Activated naive CD4-positive, alpha-beta T cell treated with anti-CD3 and anti-CD28 coated beads, Interleukin-2, amount 50 U/mL, for 16 hours (primary cell): ENCODE results near the gene MRPS34.
"Not testable (repeated sequence)": the region's sequence is repeated elsewhere in the genome, so short reads cannot be mapped to it uniquely, and the experiment has no call there.

ENCODE experiments used
- DNase-seq: peaks from one replicate; pipeline ENCODE4 v3.0.0-alpha.2; 2020

Gene MRPS34

GRCh38 chr16:1772908-1773702 is at the start of gene MRPS34:
MRPS34 (minus strand) TSS chr16:1773134; CDS start chr16:1773119, 15 bp downstream.
- DNase-seq, result peak; percentile 81

DNA sequence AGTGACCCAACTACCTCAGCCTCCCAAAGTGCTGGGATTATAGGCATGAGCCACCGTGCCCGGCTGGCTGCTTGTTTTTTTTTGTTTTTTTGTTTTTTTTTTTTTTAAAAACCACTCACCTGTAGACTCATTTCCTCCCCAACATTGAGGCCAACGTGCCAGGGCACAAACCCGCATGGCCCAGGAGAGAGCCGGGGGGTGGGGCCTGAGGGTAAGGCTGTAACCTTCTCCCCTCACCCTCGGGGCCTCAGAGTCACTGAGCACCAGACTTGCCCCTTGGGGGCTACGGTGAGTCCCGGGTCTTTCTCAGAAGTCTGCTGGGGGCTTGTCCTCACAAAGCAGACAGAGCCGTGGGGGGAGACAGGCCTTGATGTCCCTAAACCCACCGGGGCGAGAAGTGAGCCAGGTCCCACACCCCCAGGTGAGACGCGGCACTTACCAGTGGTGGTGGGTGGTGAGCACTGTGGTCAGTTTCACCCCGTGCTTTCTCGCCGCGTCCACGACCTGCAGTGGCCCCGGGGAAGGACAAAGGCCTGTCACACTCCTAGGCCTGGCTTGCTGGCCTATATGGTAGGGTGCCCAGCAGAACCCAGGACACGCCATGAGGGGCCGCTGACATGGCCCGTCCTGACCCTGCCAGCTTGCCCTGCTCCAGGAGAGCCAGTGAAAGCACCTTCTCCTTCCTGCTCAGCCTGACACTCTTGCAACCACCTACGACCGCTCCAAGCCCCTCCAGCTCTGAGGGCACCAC is 49.1 kb upstream of the MRPS34 start:
- DNase-seq, result no peak

DNA sequence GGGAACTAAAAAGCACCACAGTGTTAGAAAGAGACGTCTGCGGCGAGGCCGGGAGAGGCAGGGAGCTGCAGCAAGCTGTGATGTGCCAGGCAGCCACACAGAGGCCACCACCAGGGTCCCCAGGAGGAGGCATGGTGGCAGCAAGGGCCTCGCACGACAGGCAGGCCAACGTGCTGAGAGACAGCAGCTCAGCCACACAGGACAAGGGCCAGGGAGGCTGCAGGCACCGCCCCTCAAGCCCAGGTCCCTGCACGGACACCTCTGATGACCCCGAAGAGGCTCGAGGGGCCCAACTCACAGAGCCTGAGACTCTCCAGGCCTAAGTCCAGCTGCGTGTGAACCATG is 48.0 kb upstream of the MRPS34 start:
- no peak for DNase-seq

DNA sequence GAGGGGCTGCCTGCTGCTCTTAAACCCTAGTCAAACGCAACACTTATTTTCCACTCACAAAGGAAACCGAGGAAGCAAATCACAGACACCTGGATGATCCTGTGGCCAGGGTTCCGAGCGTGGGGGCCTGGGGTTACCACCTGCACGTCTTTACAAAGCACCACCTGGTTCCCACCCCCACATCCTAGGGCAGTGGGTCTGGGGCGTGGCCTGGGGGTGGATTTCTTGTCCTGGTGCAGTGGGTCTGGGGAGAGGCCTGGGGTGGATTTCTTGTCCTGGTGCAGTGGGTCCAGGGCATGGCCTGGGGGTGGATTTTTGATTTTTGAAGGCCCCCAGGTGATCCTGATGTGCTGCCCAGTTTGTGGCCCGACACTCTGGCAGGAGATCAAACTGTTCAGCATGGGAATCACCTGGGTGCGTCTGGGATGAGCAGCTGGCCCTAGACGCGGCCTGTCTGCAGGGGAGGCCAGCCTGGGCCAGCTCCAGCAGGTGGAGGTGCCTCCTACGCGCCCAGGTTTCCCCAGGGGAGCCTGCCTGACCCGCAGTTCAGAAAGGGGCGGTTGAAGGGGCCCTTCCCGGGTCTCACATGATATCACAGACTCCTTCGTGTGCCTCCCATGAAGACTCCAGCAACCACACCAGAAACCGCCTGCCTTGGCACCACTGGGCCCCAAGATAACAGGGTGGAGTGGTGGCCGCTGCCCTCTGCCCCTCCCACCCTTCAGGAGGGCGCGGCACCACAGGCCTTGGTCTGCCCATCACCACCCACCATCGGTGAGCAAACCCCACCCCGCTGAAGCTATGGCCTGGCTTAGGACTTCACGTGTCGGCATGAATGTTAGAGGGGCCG is 47.4 kb upstream of the MRPS34 start:
- no peak for DNase-seq

GRCh38 chr16:1819611-1820010 is 46.7 kb upstream of the MRPS34 start:
- DNase-seq, result no peak

GRCh38 chr16:1818873-1819525 is 46.1 kb upstream of the MRPS34 start:
- DNase-seq, result no peak

GRCh38 chr16:1818204-1818872 is 45.4 kb upstream of the MRPS34 start:
- no peak for DNase-seq

DNA sequence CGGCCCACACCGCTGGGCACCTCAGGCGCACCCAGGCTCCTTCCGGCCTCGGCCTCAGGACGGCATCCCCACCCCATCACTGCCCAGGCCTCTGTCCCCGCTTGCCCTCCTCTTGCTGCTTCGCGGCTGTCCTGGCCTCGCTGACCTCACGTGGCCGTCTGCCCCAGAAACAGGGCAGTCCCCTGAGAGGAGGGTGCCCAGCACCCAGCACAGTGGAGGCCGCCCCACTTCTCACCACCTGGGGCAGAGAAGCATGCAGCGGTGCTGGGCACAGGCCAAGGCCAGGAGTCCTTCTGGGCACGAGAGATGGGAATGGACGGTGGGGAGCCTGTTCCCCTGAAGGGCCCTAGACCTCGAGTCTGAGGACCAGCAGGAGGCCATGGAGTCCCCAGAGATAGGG is 44.8 kb upstream of the MRPS34 start:
- no peak for DNase-seq

GRCh38 chr16:1817276-1817589 is 44.3 kb upstream of the MRPS34 start:
- no peak for DNase-seq

DNA sequence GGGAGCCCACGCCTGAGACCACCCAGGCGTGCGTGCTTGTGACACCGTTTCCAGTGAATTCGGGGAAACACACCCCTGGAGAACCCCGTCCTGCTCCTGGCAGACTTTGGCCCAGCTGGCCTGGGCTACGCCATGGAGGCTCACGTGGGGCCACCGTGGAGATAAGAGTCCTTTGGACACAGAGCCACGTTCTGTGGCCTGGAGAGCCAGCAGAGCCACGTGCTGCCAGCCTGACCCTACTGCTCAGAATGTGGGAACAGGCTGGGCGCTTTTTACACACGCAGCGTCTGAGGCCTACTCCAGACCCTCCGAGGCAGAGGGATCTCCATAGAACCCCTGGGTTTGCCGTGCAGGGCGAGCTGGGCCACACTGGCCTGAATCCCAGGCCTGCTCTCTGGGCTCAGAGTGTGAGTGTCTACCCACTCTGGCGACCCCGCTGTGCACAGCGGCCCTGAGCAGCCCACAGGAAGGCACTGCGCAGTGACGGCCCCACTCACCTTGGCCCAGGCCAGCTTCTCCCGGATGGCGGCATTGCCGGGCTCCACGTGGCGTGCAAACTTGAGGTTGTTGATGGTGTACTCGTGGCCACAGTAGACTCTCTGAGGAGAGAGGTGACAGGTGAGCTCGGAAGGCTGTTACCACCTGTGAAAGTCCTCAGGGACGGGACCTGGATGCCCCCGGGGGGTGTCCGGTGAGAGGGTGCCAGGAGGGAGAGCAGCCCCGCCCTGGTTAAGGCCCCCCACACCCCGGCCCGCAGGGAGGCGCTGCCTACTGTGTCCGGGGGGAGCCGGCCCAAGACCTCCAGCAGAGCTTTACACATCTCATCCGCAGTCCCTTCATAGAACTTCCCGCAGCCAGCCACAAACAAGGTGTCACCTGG is 43.7 kb upstream of the MRPS34 start:
- no peak for DNase-seq

GRCh38 chr16:1815461-1815860 is 42.5 kb upstream of the MRPS34 start:
- DNase-seq, result no peak

GRCh38 chr16:1812732-1813163 is 39.8 kb upstream of the MRPS34 start:
- DNase-seq, result peak; percentile 59

GRCh38 chr16:1810536-1810935 is 37.6 kb upstream of the MRPS34 start:
- DNase-seq, result no peak

GRCh38 chr16:1810106-1810505 is 37.2 kb upstream of the MRPS34 start:
- no peak for DNase-seq

DNA sequence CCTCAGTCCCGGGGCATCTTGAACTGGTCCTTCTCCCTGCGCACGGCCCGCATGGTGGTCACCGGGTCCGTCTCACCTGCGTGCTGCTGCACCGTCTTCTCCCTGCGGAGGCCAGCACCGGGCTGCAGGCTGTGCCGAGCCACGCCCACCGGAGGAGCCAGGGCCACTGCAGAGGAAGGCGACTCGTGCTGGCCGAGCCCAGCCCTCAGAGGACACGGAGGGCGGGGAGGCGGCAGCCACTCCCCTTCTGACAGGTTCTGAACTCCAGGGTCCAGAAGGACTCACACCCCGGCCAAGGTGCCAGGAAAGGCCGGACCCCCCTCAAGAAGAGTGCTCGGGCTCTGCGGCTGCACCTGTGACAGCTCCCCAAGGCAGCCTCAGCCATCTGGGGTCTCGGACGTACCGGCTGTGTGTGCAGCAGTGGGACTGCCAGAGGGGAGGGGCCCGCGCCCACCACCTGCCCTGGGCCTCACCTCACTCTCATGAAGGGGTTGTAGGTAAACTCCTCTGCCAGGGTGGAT is 36.4 kb upstream of the MRPS34 start:
- DNase-seq, result no peak

DNA sequence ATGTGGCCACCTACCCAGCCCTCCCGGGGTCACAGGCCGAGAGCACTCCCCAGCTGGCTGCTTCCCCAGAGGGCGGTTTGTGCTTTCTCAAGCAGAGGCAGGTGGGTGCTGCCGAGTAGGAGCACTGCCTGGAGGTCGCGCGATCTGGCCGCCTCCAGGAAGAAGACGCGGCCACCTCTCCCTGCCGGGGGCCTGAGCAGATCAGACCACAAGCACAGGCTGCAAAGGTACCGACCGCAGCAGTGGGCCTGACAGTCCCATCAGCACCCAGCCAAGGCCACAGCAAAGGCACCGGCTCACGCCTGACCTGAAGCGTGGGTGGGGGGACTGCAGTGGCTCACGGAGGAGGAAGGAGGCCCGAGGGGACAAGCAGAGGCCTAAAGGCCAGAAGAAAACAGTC is 35.8 kb upstream of the MRPS34 start:
- no peak for DNase-seq

GRCh38 chr16:1807626-1808025 is 34.7 kb upstream of the MRPS34 start:
- DNase-seq, result no peak

DNA sequence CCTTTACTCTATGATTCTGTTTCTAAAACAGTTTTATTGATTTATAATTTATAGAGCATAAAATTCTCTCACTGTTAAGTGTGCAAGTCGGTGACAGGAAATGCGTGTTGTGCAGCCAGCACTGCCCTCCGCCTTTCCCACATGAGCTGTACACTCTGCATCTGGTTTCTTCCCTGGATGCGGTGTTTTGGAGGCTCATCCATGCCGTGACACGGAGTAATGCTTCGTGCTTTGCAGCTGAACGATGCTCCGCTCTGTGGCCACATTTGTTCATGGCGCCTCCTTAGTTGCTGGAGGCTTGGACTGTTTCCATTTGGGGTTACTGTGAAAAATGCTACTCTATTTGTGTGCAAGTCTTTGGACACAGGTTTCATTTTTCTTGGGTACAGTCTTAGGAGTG is 27.8 kb upstream of the MRPS34 start:
- no peak for DNase-seq

DNA sequence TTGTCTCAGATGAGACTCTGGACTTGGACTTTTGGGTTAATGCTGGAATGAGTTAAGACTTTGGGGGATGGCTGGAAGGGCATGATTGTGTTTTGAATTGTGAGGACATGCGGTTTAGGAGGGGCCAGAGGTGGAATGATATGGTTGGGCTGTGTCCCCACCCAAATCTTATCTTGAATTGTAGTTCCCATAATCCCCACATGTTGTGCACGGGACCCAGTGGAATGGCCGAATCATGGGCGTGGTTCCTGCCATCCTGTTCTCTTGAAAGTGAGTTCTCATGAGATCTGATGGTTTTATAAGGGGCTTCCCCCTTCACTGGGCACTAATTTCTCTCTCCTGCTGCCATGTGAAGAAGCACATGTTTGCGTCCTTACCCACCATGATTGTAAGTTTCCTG is 26.3 kb upstream of the MRPS34 start:
- DNase-seq, result not testable (repeated sequence)

DNA sequence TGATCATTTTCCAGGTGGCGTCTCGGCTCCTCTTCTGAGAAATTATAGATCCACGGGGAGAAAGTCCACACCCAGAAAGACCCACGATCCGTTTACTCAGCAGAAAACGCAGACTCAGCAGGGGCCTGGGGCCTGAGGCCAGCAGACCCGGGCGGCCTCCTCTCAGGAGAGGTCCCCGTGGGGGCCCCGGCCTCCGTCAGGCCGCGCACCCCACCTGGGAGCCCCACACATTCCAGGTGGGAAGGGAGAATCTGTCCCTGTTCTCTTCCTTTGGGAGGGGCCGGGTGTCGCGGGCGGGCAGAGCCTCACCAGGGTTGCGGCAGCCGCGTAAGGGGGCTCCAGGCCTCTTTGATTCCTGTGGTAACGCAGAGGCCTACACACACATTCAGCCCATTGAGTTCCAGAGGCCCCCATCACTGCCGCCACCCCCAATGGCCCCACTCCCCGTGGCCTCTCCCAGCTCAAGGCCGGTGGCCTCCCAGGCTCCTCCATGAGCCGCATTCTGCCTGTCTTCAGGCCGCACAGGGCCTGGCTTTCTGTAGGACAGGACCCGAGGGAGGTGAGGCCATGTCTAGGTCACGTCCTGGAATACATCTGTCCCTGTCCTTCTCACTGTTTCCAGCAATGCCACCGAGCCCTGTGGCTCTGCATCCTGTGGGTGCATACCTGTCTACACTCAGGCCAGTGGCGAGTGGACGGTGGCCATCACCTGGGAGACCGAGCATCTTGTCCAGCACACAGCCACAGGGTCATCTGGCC is 22.2 kb upstream of the MRPS34 start:
- DNase-seq, result no peak
